HL-60 (cell line): ENCODE measurements around the gene VPS35L.

Source experiments
- DNase-seq, 2 experiments: peaks; one replicate each; pipeline ENCODE4 v3.0.0-alpha.2; 2010 to 2020; ENCODE audit warnings: low read depth in 1 of 2, low spot score in 1 of 2
- H3K27ac ChIP-seq: fragments of 250-450 bp; sonication (Bioruptor Pico); replicated peaks from 2 replicates; pipeline ENCODE4 v1.5.1; 2020; ENCODE audit warnings: mild to moderate bottlenecking, moderate library complexity
- H3K27me3 ChIP-seq: fragments of 250-450 bp; sonication (Bioruptor Pico); 2 replicates; pipeline ENCODE4 v1.5.1; 2021; ENCODE audit warnings: mild to moderate bottlenecking, moderate library complexity; ENCODE audit not compliant: insufficient read depth, poor library complexity, severe bottlenecking
- H3K4me3 ChIP-seq: replicated peaks from 2 replicates; pipeline ENCODE4 v1.5.1; 2011; ENCODE audit warnings: mild to moderate bottlenecking, control low read depth, low read length; ENCODE audit not compliant: insufficient read depth
- CTCF ChIP-seq: IDR thresholded peaks from one replicate; pipeline ENCODE4 v1.5.1; 2011; ENCODE audit warnings: low read length, control low read depth, inconsistent platforms; ENCODE audit not compliant: insufficient read depth
- GABPA ChIP-seq: IDR thresholded peaks from 2 replicates; pipeline ENCODE4 v1.6.1; 2012; ENCODE audit warnings: low read depth
- POLR2AphosphoS5 ChIP-seq: IDR thresholded peaks from 2 replicates; pipeline ENCODE4 v1.6.1; 2012; ENCODE audit warnings: low read depth
- REST ChIP-seq: IDR thresholded peaks from 2 replicates; pipeline ENCODE4 v1.6.1; 2012; ENCODE audit warnings: low read depth; ENCODE audit not compliant: insufficient replicate concordance
- SPI1 ChIP-seq: IDR thresholded peaks from 2 replicates; pipeline ENCODE4 v1.6.1; 2012; ENCODE audit warnings: low read depth, mild to moderate bottlenecking, borderline replicate concordance

Gene VPS35L

GRCh38 chr16:19618876-19619275 is 63.4 kb downstream of the VPS35L start:
- no peak for DNase-seq
- TF ChIP-seq REST = no peak
- no peak for TF ChIP-seq GABPA
- no peak for TF ChIP-seq SPI1
- TF ChIP-seq POLR2AphosphoS5 = no peak
- no peak for TF ChIP-seq CTCF
- no peak overlapping the region for H3K27ac ChIP-seq
- H3K4me3 ChIP-seq = no peak overlapping the region
- no peaks in the 10 kb centered on the region for H3K27me3 ChIP-seq

GRCh38 chr16:19621445-19621844 is 65.9 kb downstream of the VPS35L start:
- H3K27me3 ChIP-seq = no peaks in the 10 kb centered on the region
- H3K27ac ChIP-seq = no peak overlapping the region
- H3K4me3 ChIP-seq = no peak overlapping the region
- DNase-seq = no peak
- TF ChIP-seq CTCF = no peak
- TF ChIP-seq GABPA = no peak
- no peak for TF ChIP-seq REST
- TF ChIP-seq SPI1 = no peak
- TF ChIP-seq POLR2AphosphoS5 = no peak

- Histone ChIP-seq H3K27ac (no peak overlapping the region), H3K27me3 (no peaks in the 10 kb centered on the region)
- TF ChIP-seq REST (no peak), GABPA (no peak)
Measured at GRCh38 chr16:19625039-19625438, 69.5 kb downstream of the VPS35L start.

More at GRCh38 chr16:19625039-19625438, 69.5 kb downstream of the VPS35L start:
- H3K4me3 ChIP-seq = no peak overlapping the region
- DNase-seq = no peak
